Measurements from ENCODE around the gene POTEB.
"Not testable (repeated sequence)": the region's sequence is repeated elsewhere in the genome, so short reads cannot be mapped to it uniquely, and the experiment has no call there.

The POTEB gene

DNA sequence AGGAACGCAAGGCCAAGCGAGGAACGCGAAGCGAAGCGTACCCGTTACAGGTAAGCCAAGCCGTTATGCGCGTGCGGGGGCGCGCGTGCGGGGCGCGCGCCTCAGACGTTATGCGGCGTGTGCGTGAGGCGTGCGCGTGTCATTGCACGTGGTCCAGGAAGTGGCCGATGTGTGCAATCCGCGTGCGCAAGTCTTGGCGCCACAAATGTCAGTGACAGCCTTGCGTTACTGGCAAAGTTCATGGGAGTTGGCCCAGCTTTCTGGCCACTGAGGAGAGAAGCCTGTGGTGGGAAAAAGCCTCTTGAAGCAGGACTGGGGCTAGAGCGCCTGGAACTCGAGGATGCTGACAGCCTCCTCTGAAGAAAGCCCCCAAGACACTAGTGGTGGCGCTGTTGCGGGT lies at the start of gene POTEB:
Gene POTEB, minus strand, starts transcription at position 101 of the 400 bp plus-strand sequence. CDS start 489 bp downstream, outside the sequence.
- DNase-seq: not testable (repeated sequence)

DNA sequence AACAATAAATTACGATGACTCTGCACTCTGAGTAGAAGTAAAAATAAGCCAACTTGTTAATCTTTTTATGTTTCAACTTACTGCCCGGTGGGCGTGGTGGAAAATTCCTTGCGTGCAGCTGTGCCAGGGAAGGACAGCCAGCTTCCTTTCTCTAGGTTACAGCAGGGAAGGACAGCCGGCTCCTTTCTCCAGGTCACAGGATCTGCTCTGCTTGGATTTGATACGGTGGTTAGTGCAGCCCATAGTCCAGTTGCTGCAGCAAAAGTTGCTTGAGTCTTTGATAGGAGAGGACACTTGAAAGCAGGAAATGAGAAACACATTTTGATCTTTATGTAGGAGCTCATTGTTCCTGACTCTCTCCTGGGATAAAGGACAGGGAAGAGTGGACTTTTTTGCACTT lies 13.4 kb upstream of the POTEB start:
- not testable (repeated sequence) for DNase-seq

DNA sequence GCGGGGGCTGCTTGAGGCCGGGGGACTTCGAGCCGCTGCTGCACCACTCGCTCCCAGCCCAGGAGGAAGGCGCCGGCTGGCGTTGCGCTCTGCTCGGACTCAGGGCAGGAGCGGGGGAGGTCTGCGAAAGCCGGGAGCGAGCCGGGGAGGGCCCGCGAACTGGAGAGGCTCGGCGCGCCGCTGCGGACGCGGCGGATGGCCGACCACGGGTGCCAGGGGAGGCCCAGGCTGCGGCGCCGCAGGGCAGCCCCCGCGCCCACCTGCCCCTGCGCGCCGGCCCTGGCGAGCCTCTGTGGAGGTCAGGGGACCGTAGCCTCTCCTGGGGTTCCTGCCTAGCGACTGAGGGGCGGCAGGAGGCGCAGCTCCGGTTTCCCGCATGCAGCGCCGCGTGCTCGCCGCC lies 12.0 kb upstream of the POTEB start:
- DNase-seq: not testable (repeated sequence)

DNA sequence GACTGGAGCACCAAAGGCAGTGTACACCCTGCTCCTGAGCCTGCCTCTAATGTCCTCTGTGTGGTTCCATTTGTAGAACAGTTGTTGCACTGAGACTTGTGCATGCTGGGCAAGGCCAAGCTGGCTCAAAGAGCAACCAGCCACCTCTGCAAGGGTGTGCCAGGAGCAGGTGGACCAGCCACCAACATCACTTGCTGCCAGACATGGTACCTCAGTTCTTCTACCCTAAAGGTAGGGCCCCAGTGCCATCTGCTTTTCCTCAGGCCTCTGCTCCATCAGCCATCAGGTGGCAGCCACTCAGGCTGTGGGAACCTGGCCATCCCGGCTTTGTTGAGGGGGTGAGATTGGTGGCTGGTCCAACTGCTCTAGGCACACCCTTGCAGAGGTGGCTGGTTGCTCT lies 38.7 kb downstream of the POTEB start:
- not testable (repeated sequence) for DNase-seq

Measured in SIG-M5 (cell line).